22Rv1 (cell line): ENCODE data around the gene TULP1.

Experiments used
- H3K27ac ChIP-seq: fragments of 450-650 bp; 2 replicates; pipeline ENCODE4 v1.5.1; 2017
- ZFX ChIP-seq: fragments of 450-650 bp; IDR thresholded peaks from 2 replicates; pipeline ENCODE4 v1.6.1; 2017; ENCODE audit warnings: antibody characterized with exemption, borderline replicate concordance
- TF ChIP-seq, protein P1 (sequence below): fragments of 450-650 bp; IDR thresholded peaks from 2 replicates; pipeline ENCODE4 v1.5.1; 2017; ENCODE audit warnings: mild to moderate bottlenecking

TULP1 gene

GRCh38 chr6:35485402-35485877, 27.3 kb downstream of the TULP1 start:
- no peak overlapping the region for H3K27ac ChIP-seq
- TF ChIP-seq, protein P1, sequence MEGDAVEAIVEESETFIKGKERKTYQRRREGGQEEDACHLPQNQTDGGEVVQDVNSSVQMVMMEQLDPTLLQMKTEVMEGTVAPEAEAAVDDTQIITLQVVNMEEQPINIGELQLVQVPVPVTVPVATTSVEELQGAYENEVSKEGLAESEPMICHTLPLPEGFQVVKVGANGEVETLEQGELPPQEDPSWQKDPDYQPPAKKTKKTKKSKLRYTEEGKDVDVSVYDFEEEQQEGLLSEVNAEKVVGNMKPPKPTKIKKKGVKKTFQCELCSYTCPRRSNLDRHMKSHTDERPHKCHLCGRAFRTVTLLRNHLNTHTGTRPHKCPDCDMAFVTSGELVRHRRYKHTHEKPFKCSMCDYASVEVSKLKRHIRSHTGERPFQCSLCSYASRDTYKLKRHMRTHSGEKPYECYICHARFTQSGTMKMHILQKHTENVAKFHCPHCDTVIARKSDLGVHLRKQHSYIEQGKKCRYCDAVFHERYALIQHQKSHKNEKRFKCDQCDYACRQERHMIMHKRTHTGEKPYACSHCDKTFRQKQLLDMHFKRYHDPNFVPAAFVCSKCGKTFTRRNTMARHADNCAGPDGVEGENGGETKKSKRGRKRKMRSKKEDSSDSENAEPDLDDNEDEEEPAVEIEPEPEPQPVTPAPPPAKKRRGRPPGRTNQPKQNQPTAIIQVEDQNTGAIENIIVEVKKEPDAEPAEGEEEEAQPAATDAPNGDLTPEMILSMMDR, result no peak
- no peak for TF ChIP-seq ZFX

- no peak overlapping the region for H3K27ac ChIP-seq
- TF ChIP-seq, protein P1, result no peak
- no peak for TF ChIP-seq ZFX
Observed at GRCh38 chr6:35484921-35485392, 27.7 kb downstream of the TULP1 start.

- no peak overlapping the region for H3K27ac ChIP-seq
- TF ChIP-seq, protein P1, result no peak
- no peak for TF ChIP-seq ZFX
Observed at GRCh38 chr6:35483893-35484645, 28.6 kb downstream of the TULP1 start.

DNA sequence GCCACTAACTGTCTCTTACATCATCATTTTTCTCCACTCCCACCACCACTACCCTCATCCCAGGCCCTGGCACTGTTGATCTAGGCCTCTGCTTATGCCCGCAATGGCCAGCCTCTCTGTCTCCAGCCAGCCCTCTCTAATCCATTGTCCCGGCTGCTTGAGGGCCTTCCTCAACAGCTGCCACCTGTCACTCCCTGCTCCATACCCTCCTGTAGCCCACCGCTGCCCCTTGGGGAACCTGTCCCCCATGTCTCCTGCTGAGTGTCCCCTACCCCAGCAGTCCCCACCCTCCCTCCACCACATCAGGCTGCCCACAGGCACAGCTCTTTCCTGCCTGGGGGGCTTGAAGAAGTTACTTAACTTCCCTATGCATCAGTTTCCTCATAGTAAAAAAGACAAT, 29.2 kb downstream of the TULP1 start:
- H3K27ac ChIP-seq, result no peak overlapping the region

GRCh38 chr6:35483062-35483461, 29.6 kb downstream of the TULP1 start:
- no peak for TF ChIP-seq ZFX
- TF ChIP-seq, protein P1, result no peak
- no peak overlapping the region for H3K27ac ChIP-seq

More for the DNA sequence above, 29.2 kb downstream of the TULP1 start:
- TF ChIP-seq ZFX, result no peak
- TF ChIP-seq, protein P1, result no peak

DNA sequence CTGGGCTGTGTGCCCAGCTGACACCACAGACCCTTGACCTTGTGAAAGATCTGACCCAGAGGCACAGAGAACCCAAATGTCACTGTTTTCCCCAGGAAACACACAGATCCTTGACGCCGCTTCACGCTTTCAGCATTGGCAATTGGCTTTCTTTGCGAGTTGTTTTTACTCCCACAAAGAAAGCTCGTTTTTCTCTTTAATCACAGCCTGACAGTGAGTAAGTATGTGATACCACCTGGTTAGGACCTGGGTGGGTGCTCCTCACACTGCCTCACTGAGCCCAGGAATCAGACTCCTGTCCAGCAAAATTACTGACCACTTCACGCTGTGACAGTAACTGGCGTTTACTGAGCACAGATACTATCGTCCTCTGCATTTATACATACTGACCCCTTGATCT, 31.5 kb downstream of the TULP1 start:
- TF ChIP-seq, protein P1, result no peak
- TF ChIP-seq ZFX, result no peak
- no peak overlapping the region for H3K27ac ChIP-seq

- TF ChIP-seq, protein P1, result no peak
- TF ChIP-seq ZFX, result no peak
- H3K27ac ChIP-seq, result no peak overlapping the region
Observed at GRCh38 chr6:35480176-35480575, 32.5 kb downstream of the TULP1 start.
